ENCODE results near the gene CNTNAP2.
"Not testable (repeated sequence)": the region's sequence is repeated elsewhere in the genome, so short reads cannot be mapped to it uniquely, and the experiment has no call there.

The CNTNAP2 gene

DNA sequence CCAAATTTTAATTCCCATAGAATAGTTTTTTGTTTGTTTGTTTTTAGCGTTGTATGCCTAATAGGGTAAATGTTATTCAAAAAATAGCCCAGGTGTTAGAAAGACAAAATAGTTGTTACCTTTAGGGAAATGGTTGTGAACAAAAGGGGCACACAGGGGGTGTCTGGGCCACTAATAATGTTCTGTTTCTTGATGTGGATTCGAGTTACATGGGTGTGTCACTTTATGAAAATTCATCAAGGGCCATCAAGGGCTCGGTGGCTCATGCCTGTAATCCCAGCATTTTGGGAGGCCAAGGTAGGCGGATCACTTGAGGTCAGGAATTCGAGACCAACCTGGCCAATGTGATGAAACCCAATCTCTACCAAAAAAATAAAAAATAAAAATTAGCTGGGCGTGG is 1942.2 kb downstream of the CNTNAP2 start:
- no peak for DNase-seq

DNA sequence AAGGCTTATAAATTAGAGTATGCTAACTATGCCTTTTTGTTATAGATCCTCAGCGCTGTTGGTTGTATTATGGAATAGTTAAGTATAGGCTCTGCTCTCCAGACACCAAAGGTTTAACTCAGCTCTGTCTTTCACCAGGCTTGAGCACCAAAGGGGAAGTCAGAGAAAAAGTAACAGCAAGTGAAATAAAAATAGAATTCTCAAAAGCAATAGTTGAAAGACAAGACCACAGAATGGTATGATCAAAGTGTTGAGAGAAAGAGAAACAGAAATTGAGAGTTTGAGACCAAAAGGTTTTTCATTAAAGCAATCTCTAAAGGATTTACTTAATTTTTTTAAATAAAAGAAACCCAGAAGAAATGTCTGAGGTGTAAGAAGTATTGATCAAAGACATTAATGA is 1944.1 kb downstream of the CNTNAP2 start:
- no peak for DNase-seq

DNA sequence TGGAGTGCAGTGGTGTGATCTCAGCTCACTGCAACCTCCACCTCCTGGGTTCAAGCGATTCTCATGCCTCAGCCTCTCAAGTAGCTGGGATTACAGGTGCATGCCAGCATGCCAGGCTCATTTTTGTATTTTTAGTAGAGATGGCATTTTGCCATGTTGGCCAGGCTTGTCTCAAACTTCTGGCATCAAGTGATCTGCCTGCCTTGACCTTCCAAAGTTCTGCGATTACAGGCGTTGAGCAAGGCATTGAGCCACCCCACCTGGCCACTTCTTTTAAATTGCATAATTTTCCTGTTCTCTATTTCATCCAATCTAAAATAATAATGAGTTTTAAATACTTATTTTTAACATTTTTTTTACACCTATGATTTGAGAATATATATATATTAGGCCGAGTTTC is 1961.5 kb downstream of the CNTNAP2 start:
- not testable (repeated sequence) for DNase-seq

DNA sequence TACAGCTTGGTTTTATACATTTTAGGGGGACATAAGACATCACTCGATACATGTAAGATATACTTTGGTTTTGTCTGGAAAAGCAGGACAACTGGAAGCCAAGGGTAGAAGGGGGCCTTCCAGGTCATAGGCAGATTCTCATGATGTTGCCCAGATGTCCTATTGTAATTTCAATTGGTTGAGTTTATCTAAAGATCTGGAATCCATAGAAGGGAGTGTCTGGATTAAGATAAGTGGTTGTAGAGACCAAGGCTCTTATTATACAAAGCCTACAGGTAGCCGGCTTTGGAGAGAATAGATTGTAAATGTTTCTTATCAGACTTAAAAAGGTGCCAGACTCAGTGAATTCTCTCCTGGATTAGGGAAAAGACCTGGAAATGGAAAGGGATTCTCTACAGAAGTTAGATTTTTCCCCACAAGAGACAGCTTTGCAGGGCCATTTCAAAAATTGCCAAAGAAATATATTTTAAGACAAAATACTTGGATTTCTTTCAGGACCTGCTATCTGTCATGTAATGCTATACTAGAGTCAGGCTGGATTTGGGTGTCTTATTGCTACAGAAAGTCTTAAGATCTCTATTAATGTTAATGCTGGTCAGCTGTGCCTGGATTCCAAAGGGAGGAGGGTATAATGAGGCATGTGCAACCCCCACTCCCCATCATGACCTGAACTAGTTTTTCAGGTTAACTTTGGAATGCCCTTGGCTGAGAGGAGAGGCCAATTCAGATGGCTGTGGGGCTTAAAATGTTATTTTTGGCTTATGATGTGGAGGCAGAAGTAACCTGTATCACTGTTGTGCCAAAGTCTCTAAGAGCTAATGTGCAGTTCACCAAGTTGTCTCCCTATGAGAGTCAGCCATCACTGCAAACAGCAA is 1962.8 kb downstream of the CNTNAP2 start:
- DNase-seq, result no peak

DNA sequence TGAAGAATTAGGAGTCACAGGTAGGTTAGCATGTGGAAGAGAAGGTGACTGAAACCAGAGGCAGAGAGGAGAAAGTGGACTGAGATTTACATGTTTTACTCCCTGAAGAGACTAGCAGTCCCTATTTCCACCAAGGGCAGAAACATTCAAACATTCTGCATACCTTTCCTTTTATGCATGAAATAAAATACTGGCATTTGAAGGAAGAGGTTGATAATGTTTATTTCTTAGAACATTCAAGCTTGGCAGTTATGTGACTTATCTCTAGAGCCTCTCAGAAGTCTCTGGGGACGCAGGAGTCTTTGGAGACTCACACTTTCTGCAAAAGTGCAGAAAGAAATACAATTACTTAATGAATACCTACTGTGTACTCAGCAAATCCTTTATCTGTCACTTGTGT is 1966.8 kb downstream of the CNTNAP2 start:
- DNase-seq, result no peak

DNA sequence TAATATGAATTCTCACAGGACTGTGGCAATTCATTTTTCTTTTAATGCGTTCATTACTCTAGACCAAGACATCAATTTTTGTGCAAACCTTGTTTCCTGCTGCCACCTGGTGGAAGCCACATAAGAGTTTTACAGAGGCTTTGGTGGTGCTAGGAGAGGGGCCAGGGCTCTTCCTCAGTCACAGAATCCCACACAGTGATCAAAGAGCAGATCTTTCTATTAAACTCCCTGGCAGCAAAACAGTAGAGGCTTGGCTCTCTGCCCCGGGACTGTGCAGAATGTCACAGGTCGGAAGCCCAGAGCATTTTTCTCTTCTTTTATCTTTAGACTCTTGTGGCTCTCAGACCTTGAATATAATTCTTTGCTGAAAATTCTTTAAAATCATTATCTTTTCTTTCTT is 1967.5 kb downstream of the CNTNAP2 start:
- peak; percentile 33 for DNase-seq

DNA sequence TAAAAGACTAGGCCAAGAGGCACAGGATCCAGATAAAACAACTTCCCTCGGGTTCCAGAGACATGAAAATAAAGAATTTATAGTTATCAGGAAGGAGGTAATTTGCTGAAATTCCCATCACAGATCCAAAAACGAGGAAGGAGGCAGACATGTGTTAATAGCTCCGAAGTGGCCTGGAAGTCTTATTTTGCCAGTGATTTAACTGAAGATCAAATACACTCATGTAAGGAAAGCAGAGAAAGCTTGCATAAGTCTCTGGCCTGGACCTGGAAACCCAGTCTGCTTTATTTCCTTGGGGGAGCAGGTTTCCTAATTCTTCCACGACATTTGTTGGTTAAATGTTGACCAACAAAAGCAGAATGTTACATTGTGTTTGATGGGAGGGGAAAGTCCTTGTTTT is 1975.3 kb downstream of the CNTNAP2 start:
- DNase-seq, result no peak

DNA sequence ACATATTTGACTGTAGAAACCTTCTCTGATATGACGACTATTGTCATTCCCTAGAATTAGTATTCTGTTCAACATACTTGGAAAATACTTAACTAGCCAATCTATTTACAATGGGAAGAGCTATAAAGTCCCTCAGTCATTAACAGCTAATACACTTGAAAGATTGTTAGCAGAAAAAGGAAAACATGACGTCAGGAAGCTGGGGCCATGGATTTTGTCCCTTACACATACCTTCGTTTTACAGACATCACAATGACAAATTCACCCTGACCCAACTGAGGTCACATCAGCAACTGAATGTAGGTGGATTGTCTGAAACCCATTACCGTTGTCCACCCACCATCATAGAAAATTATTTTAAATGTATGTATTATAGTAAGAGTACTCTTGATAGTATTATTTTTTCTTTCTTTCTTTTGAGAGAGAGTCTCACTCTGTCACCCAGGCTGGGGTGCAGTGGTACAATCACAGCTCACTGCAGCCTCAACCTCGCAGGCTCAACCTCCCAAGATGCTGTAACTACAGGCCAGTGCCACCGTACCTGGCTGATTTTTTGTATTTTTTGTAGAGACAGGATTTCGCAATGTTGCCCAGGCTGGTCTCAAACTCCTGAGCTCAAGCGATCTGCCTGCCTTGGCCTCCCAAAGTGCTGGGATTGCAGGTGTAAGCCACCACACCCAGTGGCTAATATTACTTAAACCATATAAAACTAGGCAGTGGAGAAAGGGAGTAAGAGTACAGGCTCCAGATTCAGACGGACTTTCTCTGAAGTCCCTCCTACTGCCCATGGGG is 1977.0 kb downstream of the CNTNAP2 start:
- no peak for DNase-seq

DNA sequence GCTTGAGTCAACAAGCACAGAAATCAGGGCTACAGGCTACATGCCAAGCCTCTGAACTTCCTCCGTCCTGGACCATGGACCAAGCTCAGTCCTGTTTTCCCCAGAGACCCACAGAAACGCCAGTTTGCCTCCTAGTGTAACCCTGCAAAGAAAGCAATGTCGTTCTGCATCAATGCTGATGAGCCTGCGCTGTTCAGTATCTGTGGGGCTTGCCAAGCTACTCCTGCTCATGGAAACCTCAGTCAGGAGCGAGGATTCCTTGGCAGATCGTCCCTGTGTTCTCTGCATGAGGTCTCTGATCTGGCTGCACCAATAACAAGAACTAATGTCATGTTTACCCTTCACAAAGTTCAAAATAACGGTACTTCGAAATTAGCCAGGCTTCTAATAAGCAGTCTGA is 1978.5 kb downstream of the CNTNAP2 start:
- DNase-seq, result no peak

DNA sequence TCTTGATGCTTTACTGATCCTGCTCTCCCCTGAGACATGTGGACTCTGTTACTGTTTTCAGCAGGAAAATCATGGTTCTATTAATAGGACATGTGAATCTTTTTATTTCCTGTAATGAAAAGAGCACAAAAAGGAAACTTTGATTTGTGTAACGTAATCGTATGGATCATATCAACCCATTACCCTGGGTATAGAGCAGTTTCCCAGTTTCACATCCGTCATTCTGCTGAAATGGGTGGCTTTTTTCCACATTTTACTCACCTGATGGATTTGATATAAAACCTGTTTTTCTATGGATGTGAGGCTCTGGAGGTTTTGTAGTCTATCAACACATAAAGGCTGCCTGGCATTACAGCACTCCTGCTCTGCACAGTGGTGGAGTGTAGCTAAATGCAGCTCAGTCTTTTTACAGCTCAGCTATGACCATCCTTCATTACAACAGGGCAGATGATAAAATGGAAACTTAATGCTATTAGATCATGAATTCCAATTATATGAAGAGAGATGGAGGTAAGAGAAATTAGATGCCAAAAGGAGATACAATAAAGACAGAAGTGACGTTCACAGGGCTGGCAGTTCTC is 1987.6 kb downstream of the CNTNAP2 start:
- no peak for DNase-seq

DNA sequence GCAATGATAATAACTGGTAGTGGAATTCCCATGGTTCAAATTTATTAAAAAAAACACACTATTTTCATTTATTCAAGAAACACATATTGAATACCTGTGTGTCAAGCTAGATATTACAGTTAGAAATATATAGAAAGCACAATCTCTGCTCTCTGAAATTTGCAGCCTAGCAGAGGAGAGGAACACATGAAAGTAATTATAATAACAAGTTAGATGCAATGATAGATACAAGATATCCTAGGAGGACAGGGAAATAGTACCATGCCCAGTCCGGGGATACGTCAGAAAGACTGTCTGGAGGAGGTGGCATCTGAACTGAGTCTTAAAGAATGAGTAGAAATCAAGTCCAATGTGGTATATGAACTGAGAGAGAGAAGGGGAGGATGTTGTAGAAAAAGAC is 1988.3 kb downstream of the CNTNAP2 start:
- no peak for DNase-seq

DNA sequence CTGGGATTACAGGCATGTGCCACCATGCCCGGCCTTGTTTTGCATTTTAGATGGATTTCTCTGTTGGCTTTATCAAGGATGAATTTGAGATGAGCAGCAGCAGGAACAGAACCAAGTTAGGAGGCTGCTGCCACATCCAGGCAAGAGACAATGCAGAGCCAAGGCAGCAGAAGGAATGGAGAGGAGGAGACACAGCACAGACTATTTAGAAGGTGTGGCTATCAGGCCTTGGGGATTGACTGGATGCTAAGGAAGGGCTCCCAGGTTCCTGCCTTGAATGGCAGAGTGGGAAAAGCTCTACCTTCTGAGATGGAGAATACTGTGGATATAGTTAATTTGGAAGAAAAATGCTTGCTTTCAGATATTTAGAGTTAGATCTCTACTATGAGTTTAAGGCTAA is 1989.3 kb downstream of the CNTNAP2 start:
- no peak for DNase-seq

DNA sequence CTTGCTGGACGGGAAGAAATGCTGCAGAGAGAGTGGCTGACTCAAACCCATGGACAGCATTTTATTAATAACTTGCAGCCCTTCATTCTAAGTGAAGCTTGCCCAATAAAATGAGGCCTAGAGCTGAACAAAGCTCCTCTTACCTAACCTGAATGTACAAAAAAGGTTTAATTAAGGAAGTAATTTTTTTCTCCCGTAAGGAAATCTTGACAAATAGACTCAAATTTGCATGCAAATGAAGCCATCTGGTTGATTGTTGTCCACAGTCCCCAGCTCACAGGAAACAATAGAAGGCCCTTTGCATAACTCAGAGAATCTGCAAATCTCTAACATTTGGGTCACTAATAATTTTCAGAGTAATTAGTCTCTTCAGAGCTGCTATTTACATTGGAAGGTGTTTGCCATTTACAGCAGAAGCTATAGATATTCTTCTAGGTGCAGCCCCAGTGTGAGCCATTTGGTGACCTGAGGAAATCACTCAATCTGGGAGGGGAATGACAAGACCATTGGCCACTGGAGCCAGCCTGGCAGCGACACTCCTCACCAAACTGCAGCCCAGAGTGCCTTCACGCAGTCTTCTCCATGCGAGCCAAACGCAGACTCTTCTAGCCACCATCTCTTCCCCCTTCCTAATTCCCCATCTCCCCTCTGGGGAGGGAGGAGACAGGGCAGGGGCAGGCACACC is 1991.0 kb downstream of the CNTNAP2 start:
- no peak for DNase-seq

DNA sequence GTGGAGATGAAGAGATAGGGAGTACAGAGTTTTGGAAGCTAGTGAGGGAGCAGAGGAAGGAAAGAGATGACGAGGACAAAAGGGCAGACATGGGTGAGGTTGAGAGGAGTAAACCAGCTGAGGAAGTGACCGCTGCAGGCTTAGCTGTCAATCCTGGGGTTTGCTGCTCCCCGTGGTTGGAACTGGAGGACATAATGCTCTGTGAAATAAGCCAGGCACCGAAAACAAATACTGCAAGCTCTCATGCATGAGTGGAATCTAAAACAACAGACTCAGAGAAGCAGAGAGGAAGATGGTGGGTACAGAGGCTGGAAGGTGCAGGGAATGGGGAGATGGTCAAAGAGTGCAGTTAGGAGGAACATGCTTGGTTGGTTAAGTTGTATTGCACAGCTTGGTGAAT is 1991.8 kb downstream of the CNTNAP2 start:
- DNase-seq, result no peak

DNA sequence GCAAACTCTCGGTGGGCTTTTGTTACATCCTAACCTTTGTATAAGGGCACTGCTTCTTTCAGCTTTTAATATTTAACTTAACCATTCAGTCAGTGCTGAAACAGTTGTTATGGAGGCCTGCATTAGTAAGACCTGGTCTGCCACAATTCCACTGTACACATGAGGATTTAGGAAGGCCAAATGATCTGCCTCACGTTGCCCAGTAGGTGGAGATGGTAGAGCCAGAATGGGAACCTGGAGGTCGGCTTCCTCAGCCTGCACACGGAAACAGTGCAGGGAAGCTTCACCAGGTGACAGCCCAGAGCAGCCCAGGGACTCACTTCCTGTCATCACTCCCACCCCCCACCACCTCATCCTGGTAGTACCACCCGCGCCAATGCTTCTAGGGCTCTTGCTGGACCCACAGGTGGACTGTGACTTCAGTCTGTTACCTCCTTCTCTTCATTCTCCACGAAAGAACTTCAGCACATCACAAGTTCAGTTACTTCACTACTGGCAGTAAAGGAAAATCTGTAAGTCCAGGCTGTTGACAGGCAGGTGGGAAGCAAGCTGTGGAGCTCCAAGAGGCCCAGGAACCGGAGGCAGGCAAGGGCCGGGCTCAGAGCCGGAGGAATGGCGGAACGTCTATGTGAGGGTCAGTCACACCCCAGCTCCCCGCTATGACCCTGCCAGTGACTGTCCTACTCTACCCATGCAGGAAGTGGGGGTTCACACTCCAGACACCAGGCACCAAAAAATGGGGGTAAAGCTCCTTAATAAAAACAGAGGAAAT is 1993.7 kb downstream of the CNTNAP2 start:
- no peak for DNase-seq

DNA sequence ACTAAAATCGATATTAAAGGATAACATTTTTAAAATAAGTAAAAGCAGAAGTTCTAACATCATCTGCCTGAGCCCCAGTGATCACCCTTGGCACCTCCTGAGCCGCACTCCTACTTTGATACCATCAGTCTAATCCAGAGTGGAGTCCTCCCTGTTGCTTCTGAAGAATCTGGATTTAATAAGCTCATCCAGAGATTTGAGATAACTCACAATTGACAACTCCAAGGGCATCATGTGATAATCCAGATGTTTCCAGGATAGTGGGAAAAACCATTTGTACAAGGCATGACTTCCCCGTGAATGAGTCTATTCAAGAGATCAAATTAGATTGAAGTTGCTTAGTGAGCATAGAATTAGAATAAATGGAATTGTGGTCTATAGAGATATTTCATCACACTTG is 1998.2 kb downstream of the CNTNAP2 start:
- no peak for DNase-seq

DNA sequence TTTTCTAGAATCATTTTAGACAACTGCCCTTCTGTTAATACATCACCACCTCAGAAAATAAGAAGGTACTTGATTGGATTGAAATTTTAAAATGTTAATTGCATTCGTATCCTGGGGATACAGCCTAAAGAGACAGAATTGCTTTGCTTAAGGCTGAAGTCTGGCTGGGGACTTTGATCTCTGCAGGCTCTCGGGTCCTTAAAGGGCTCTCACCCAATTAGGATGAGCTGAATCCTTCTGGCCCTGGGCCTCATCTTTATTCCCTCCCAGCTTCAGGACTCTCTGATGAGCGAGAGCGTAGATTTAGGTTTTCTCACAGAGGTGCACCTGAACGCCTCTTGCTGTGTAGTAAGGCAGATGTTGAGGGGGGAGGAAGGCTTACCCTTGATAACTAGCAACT is 1998.7 kb downstream of the CNTNAP2 start:
- no peak for DNase-seq

DNA sequence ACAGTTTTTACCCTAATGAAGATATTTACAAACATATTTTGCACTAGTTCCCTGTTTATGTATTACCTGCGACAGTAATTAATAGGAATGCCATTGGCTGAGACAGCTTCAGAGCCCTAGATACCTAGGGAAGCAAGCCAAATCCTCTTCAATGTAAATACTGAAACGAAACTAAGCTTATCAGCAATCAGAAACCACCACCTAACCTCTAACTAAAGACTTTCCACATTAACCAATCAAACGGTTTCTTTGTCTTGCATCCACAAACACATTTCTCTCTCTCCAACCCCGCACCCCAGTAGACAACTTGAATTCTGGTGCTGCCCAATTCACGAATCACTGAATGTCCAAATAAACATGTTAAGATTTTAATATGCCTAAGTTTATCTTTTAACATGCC is 1999.6 kb downstream of the CNTNAP2 start:
- DNase-seq, result no peak

DNA sequence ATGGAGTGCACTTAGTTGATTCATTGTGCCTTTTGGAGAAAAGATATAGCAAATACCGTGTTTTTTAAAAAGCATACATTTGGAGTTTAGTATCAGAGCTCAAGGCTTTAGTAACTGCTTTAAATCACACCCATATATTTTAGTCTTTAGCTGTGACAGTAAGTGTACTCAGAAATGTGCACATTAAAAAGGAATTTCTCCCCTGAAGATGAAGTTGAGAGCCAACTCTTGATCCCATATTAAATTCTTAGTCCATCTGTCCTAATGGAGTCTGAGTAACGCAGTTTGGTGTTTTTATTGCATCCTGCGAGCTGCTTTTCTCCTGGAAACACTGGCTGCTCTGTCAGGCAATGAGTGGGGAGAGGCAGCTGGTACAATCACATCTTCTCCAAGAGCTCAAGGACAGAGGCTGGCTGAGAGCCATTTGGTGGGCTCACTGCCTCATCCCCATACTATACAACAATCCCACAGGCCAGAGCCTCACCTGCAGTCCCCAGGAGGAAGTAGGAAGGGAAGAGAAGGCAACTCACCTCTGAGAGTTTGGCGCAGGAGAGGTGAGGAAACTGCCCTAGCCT is 2000.3 kb downstream of the CNTNAP2 start:
- no peak for DNase-seq

DNA sequence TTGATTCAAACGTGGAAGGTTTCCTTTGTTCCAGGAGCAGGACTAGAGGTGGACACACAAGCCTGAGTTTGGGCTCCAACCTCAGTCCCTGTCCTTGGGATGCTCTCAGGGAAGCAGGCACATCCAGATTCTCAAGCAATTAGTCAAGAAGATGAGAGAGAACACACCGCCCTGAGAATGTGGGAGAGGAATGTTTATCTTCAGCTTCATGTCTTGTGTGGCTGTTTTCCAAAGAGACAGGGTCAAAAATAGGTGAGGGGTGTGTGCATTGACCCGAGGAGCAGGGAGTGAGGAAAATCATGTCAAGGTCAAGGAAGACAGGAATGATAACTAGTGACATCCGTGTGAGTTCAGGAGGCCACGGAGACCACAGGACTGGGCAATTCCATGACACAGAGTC is 2001.8 kb downstream of the CNTNAP2 start:
- no peak for DNase-seq

DNA sequence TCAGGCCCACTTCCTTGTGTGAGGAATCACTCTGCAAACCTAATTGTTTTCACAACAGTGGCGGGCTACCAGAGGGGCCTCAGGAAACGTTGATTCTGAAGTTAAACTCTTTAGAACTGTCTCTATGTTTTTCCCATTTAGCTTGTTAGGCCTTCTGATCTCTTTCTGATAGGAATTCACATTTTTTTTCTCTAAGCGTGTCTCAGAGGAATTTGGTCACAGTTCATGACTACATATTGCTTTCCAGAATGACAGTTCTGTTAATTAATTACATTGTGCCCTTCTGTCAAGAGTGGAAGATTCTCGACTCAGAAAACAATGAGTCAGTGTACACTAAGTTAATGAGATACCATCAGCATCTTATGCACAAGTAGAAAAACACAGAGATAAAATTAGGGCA is 2004.8 kb downstream of the CNTNAP2 start:
- no peak for DNase-seq

DNA sequence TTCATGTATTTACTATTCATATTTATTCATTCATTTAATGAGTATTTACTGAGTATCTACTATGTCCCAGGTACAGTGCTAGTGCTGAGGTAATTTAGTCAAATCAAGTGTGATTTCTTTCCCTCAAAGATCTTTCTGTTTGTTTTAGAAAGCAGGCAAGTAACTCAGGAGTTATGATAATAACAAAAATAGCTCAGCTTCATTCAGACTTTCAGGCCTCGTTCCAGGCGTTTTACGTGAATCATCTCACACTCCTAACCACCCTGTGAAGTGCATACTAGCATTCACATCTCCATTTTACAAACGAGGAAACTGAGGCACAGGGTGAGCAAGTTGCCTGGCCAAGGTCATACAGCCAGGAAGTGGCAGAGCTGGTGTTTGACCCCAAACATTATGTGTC is 2005.2 kb downstream of the CNTNAP2 start:
- DNase-seq, result no peak
